Inflammatory macrophage treated with lipopolysaccharide for 4 hours (primary cell): ENCODE results near the gene FANCL.
"Not testable (repeated sequence)": the region's sequence is repeated elsewhere in the genome, so short reads cannot be mapped to it uniquely, and the experiment has no call there.

Source experiments
- DNase-seq: peaks from one replicate; pipeline ENCODE4 v3.0.0-alpha.2; 2020

Gene FANCL

GRCh38 chr2:58138396-58139030 is 102.6 kb downstream of the FANCL start:
- DNase-seq, result peak; percentile 16

GRCh38 chr2:58137856-58138255 is 103.3 kb downstream of the FANCL start:
- no peak for DNase-seq

GRCh38 chr2:58137221-58137620 is 103.9 kb downstream of the FANCL start:
- DNase-seq, result peak; percentile 80

GRCh38 chr2:58135861-58136260 is 105.3 kb downstream of the FANCL start:
- no peak for DNase-seq

- DNase-seq, result no peak
Measured at GRCh38 chr2:58133395-58133794, 107.7 kb downstream of the FANCL start.

- DNase-seq, result peak; percentile 16
Measured at GRCh38 chr2:58131191-58132011, 109.7 kb downstream of the FANCL start.

- DNase-seq, result no peak
Measured at GRCh38 chr2:58130238-58130637, 110.9 kb downstream of the FANCL start.

GRCh38 chr2:58127111-58127510 is 114.0 kb downstream of the FANCL start:
- peak; percentile 40 for DNase-seq

GRCh38 chr2:58122540-58122939 is 118.6 kb downstream of the FANCL start:
- no peak for DNase-seq

- DNase-seq, result no peak
Measured at GRCh38 chr2:58122040-58122439, 119.1 kb downstream of the FANCL start.

- no peak for DNase-seq
Measured at GRCh38 chr2:58120626-58121229, 120.4 kb downstream of the FANCL start.

DNA sequence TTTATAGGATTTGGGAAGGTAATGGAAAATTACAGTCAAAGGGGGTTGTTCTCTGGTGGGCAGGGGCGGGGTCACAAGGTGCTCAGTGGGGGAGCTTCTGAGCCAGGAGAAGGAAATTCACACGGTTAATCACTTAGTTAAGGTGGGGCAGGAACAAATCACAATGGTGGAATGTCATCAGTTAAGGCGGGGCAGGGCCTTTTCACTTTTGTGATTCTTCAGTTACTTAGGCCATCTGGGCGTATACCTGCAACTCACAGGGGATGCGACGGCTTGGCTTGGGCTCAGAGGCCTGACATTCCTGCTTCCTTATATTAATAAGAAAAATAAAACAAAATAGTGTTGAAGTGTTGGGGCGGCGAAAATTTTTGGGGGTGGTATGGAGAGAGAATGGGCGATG is 127.6 kb downstream of the FANCL start:
- DNase-seq, result not testable (repeated sequence)

DNA sequence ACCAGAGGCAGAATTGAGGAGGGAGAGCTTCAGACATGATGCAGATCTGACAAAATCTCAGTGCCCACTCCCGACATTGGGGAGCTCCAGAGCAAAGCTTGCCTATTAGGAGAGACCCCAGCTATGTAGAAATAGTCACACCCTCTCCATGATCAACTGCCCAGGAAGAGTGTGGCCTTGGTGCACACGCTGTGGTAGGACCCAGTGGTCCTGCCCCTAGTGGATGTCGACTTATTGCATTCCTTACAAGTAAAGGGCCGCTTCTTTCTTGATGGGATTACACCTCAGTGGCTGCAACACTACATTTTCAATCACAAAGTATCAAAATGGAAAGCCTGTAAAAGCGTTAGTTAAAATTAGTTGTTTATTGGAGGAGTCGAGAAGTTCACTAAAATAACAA is 130.4 kb downstream of the FANCL start:
- no peak for DNase-seq

GRCh38 chr2:58109481-58109880 is 131.6 kb downstream of the FANCL start:
- peak; percentile 7 for DNase-seq
